DND-41 (cell line): Measurements from ENCODE around the gene FCRL3.

Experiments
- ATAC-seq: fragments of 200-7000 bp; cut with Tn5 transposase; 3 replicates; pipeline ENCODE4 v1.9.1; 2021; ENCODE audit warnings: low read depth; ENCODE audit not compliant: insufficient read depth
- DNase-seq: peaks from one replicate; pipeline ENCODE4 v3.0.0-alpha.2; 2020
- H2AFZ ChIP-seq: 2 replicates; pipeline ENCODE4 v1.6.0; 2012; ENCODE audit warnings: low read depth, low read length
- H3K27ac ChIP-seq: 2 replicates; pipeline ENCODE4 v1.5.1; 2012; ENCODE audit warnings: low read length, inconsistent platforms
- H3K27me3 ChIP-seq: fragments of 200-600 bp; sonication (generic); 2 replicates; pipeline ENCODE4 v1.6.0; 2012; ENCODE audit warnings: low read length, mild to moderate bottlenecking, inconsistent platforms; ENCODE audit not compliant: insufficient read depth, poor library complexity
- H3K36me3 ChIP-seq: 2 replicates; pipeline ENCODE4 v1.5.1; 2012; ENCODE audit warnings: low read length, inconsistent platforms; ENCODE audit not compliant: insufficient read depth
- H3K4me1 ChIP-seq: 2 replicates; pipeline ENCODE4 v1.5.1; 2012; ENCODE audit warnings: mild to moderate bottlenecking, low read length; ENCODE audit not compliant: insufficient read depth
- H3K4me2 ChIP-seq: 2 replicates; pipeline ENCODE4 v1.6.0; 2012; ENCODE audit warnings: mild to moderate bottlenecking, moderate library complexity, low read length, inconsistent platforms; ENCODE audit not compliant: insufficient read depth
- H3K4me3 ChIP-seq, 2 experiments: fragments of 200-600 bp in 1 of 2; shearing (Covaris generic) in 1 of 2; 2 replicates each; pipeline ENCODE4 v1.5.1; 2012 to 2016; ENCODE audit warnings: inconsistent platforms in 2 of 2, low read length in 2 of 2, mild to moderate bottlenecking in 2 of 2, low read depth in 1 of 2, moderate library complexity in 1 of 2
- H3K79me2 ChIP-seq: 2 replicates; pipeline ENCODE4 v1.6.0; 2012; ENCODE audit warnings: low read length, inconsistent platforms; ENCODE audit not compliant: insufficient read depth
- H3K9ac ChIP-seq: 2 replicates; pipeline ENCODE4 v1.6.0; 2012; ENCODE audit warnings: low read depth, mild to moderate bottlenecking, inconsistent platforms, low read length, moderate library complexity
- H3K9me3 ChIP-seq: 2 replicates; pipeline ENCODE4 v1.5.1; 2012; ENCODE audit warnings: low read length, moderate library complexity, mild to moderate bottlenecking, inconsistent platforms; ENCODE audit not compliant: insufficient read depth, severe bottlenecking
- H4K20me1 ChIP-seq: 2 replicates; pipeline ENCODE4 v1.6.0; 2012; ENCODE audit warnings: low read length; ENCODE audit not compliant: insufficient read depth
- CTCF ChIP-seq: IDR thresholded peaks from 2 replicates; pipeline ENCODE4 v1.5.1; 2012; ENCODE audit warnings: borderline replicate concordance, low read length, moderate library complexity, mild to moderate bottlenecking; ENCODE audit not compliant: poor library complexity, severe bottlenecking; ENCODE audit errors: extremely low read depth
- EZH2 ChIP-seq: IDR thresholded peaks from 3 replicates; pipeline ENCODE4 v1.6.1; 2012; ENCODE audit warnings: borderline replicate concordance, low read depth, mild to moderate bottlenecking, moderate library complexity, low read length, inconsistent platforms; ENCODE audit not compliant: severe bottlenecking

The FCRL3 gene

GRCh38 chr1:157673008-157673407, 27.6 kb downstream of the FCRL3 start:
- H2AFZ ChIP-seq, result no peak overlapping the region
- no peaks in the 10 kb centered on the region for H4K20me1 ChIP-seq
- DNase-seq, result no peak
- no peaks in the 10 kb centered on the region for H3K36me3 ChIP-seq
- no peak for ATAC-seq
- no peak overlapping the region for H3K4me2 ChIP-seq
- H3K4me3 ChIP-seq, result no peak overlapping the region
- no peaks in the 10 kb centered on the region for H3K4me1 ChIP-seq
- H3K27me3 ChIP-seq, result no peaks in the 10 kb centered on the region
- no peak overlapping the region for H3K27ac ChIP-seq
- TF ChIP-seq EZH2 (no peak), CTCF (no peak)
- no peak overlapping the region for H3K9ac ChIP-seq
- H3K9me3 ChIP-seq, result peaks cover 30% of the 10 kb centered on the region
- H3K79me2 ChIP-seq, result no peaks in the 10 kb centered on the region

DNA sequence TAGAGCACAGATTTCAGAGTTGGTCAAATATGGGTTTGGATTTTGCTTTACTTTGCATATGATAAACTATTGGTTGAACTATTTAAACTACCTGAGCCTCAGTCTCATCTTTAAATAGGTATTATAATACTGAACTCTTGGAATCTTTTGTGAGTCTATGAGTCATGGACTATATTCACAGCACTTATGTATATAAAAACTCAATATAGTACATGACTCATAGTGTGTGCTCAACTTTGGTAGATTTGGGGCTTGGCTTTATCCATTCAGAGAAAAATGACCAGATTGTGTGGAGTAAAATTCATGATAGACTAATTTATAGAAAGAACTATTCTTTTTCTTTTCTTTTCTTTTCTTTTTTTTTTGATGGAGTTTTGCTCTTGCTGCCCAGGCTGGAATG, 28.7 kb downstream of the FCRL3 start:
- Histone ChIP-seq H3K27me3 (no peaks in the 10 kb centered on the region), H3K4me2 (no peak overlapping the region), H3K27ac (no peak overlapping the region), H3K4me1 (no peaks in the 10 kb centered on the region), H3K79me2 (no peaks in the 10 kb centered on the region), H2AFZ (no peak overlapping the region), H3K36me3 (no peaks in the 10 kb centered on the region), H3K4me3 (no peak overlapping the region), H4K20me1 (no peaks in the 10 kb centered on the region), H3K9me3 (peaks cover 27% of the 10 kb centered on the region), H3K9ac (no peak overlapping the region)
- ATAC-seq (no peak), DNase-seq (no peak)
- TF ChIP-seq EZH2 (no peak), CTCF (no peak)

DNA sequence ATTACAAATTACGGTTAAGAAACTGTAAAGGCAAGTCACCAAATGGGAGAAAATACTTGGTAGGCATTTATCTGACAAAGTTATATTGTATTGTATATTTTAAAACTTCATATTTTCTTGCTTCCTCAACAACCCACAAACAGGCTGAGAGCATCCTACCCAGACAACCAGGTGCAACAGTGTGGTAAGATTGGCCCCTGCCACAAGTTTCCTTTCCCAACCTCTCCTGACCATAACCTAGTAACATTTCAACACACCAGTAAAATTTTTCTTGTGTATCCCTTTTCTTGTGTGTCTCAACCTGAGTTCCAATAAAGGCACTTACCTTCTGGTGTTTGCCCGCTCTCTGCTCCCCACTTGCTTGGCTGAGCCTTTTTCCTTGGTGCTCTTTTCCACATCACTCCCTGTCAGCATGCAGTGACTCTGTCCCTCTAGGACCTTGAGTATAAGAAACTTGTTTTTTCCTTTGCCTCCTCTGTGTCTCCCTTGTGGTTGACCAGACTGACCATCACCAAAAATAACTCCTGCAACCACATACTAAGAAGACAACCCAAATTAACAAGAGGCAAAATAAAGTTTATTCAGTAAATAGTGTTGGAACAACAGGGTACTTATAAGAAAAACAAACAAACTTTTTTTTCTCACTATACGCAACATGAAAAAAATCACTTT, 40.9 kb downstream of the FCRL3 start:
- Histone ChIP-seq H3K27ac (peak overlapping the region; percentile 95), H3K4me1 (peaks cover 83% of the 10 kb centered on the region)

More for the DNA sequence above, 40.9 kb downstream of the FCRL3 start:
- H2AFZ ChIP-seq, result peak overlapping the region; percentile 54; the same call in 1 of the 2 replicates
- DNase-seq (peak; percentile 87), ATAC-seq (peak; percentile 97)
- no peaks in the 10 kb centered on the region for H3K36me3 ChIP-seq
- H3K27me3 ChIP-seq, result no peaks in the 10 kb centered on the region
- peak overlapping the region; percentile 52 for H3K9ac ChIP-seq
- no peaks in the 10 kb centered on the region for H3K79me2 ChIP-seq
- TF ChIP-seq CTCF, result no peak
- no peak for TF ChIP-seq EZH2
- peak overlapping the region in 1 of 2 experiments; percentile 15; a peak in 1 of 4 replicates for H3K4me3 ChIP-seq
- H3K9me3 ChIP-seq, result no peaks in the 10 kb centered on the region
- H4K20me1 ChIP-seq, result no peaks in the 10 kb centered on the region
- peak overlapping the region; percentile 52 for H3K4me2 ChIP-seq
